HUDEP-2 (cell line): ENCODE data around the gene TSPY1.
"Not testable (repeated sequence)": the region's sequence is repeated elsewhere in the genome, so short reads cannot be mapped to it uniquely, and the experiment has no call there.

Experiments used
- DNase-seq, 76 experiments: peaks; one replicate each; lab custom pipeline; 2025; ENCODE audit not compliant: unreplicated experiment in 76 of 76; lab: John Stamatoyannopoulos, UW

The TSPY1 gene

GRCh38 chrY:9466655-9467054 is at the start of gene TSPY1:
Gene TSPY1 (plus strand): TSS chrY:9466955. CDS start chrY:9467001, 46 bp downstream.
- not testable (repeated sequence) for DNase-seq

- not testable (repeated sequence) for DNase-seq
Measured at GRCh38 chrY:9486967-9487366, 20.2 kb downstream of the TSPY1 start, which contains the start of gene TSPY9. Gene TSPY9 (plus strand): TSS chrY:9487267. CDS start chrY:9487313, 46 bp downstream.

- DNase-seq, result not testable (repeated sequence)
Measured at GRCh38 chrY:9504396-9504795, 37.6 kb downstream of the TSPY1 start.

- DNase-seq, result peak in 1 of 76 experiments; percentile 0
Measured at GRCh38 chrY:9516287-9516686, 49.5 kb downstream of the TSPY1 start.
